Measurements from ENCODE around the gene WFDC1. TPM values are rescaled to one million over a fixed set of nuclear protein-coding genes. Genes with fewer than 3 reads are reported as not detected.

The WFDC1 gene
- total and polyA plus RNA-seq, 2 of the 4 experiments (the other 2 are of a cell fraction), result 4.7 to 6.8 TPM

GRCh38 chr16:84272740-84273320, 21.8 kb upstream of the WFDC1 start:
- no peaks in the 10 kb centered on the region; the same call in 1 of the 2 replicates for H3K9me3 ChIP-seq (ENCODE audit: control insufficient read depth, insufficient read depth, low read length)
- CTCF ChIA-PET, result no interaction called here
- no peak overlapping the region for H4K91ac ChIP-seq (ENCODE audit: insufficient read depth, low read depth, low read length)
- H2BK20ac ChIP-seq (ENCODE audit: low read depth, low read length), result no peak overlapping the region
- DNase-seq (no peak), ATAC-seq (ENCODE audit: low read depth) (no peak)
- intact Hi-C loops (cut with micrococcal nuclease), result loop anchor here (2.0 kb wide), 1 partner anchor 206 kb away; no protein-coding TSS in a partner anchor
- no peak overlapping the region for H3K4ac ChIP-seq (ENCODE audit: low read depth, low read length)
- TF ChIP-seq MXI1 (IDR thresholded peaks at IDR 0.05; ENCODE audit: borderline replicate concordance, low read depth, low read length) (no peak), POLR2A (IDR thresholded peaks at IDR 0.05; ENCODE audit: low read depth, low read length) (no peak), NFE2L2 (IDR thresholded peaks at IDR 0.05; ENCODE audit: low read depth, low read length) (no peak), MAZ (IDR thresholded peaks at IDR 0.05; ENCODE audit: borderline replicate concordance, low read depth, low read length) (no peak), BHLHE40 (IDR thresholded peaks at IDR 0.05; ENCODE audit: low read depth, low read length) (no peak), RCOR1 (IDR thresholded peaks at IDR 0.05; ENCODE audit: insufficient replicate concordance, low read length) (no peak), RAD21 (IDR thresholded peaks at IDR 0.05; ENCODE audit: low read length) (no peak)
- TF ChIP-seq, protein P1, sequence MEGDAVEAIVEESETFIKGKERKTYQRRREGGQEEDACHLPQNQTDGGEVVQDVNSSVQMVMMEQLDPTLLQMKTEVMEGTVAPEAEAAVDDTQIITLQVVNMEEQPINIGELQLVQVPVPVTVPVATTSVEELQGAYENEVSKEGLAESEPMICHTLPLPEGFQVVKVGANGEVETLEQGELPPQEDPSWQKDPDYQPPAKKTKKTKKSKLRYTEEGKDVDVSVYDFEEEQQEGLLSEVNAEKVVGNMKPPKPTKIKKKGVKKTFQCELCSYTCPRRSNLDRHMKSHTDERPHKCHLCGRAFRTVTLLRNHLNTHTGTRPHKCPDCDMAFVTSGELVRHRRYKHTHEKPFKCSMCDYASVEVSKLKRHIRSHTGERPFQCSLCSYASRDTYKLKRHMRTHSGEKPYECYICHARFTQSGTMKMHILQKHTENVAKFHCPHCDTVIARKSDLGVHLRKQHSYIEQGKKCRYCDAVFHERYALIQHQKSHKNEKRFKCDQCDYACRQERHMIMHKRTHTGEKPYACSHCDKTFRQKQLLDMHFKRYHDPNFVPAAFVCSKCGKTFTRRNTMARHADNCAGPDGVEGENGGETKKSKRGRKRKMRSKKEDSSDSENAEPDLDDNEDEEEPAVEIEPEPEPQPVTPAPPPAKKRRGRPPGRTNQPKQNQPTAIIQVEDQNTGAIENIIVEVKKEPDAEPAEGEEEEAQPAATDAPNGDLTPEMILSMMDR (conservative IDR thresholded peaks at IDR 0.05; ENCODE audit: low read depth, low read length), result no peak
- TF ChIP-seq, protein P2, sequence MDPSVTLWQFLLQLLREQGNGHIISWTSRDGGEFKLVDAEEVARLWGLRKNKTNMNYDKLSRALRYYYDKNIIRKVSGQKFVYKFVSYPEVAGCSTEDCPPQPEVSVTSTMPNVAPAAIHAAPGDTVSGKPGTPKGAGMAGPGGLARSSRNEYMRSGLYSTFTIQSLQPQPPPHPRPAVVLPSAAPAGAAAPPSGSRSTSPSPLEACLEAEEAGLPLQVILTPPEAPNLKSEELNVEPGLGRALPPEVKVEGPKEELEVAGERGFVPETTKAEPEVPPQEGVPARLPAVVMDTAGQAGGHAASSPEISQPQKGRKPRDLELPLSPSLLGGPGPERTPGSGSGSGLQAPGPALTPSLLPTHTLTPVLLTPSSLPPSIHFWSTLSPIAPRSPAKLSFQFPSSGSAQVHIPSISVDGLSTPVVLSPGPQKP (IDR thresholded peaks at IDR 0.05; ENCODE audit: borderline replicate concordance, low read depth, low read length), result no peak
- H3K79me1 ChIP-seq (ENCODE audit: low read depth in 1 of 2, low read length in 2 of 2), result no peaks in the 10 kb centered on the region
- H3K14ac ChIP-seq (replicated peaks; ENCODE audit: low read depth, low read length), result no peak overlapping the region
- in situ Hi-C loops (cut with MboI; ENCODE audit: low sequenced_read_pairs), result no loop called here
- H3K56ac ChIP-seq (ENCODE audit: extremely low read depth, insufficient read depth, low read length), result no peak overlapping the region
- no peak overlapping the region for H3K23ac ChIP-seq (ENCODE audit: low read depth, low read length)
- dilution Hi-C loops (cut with HindIII; ENCODE audit: low sequenced_read_pairs, unreplicated experiment), result no loop called here
- H4K20me1 ChIP-seq (ENCODE audit: insufficient read depth, low read length), result no peaks in the 10 kb centered on the region
- no peak overlapping the region for H2AK9ac ChIP-seq (replicated peaks; ENCODE audit: low read depth, low read length, poor library complexity)
- H4K8ac ChIP-seq (ENCODE audit: low read depth in 2 of 2, low read length in 2 of 2), result no peak overlapping the region
- no peak overlapping the region for H3K18ac ChIP-seq (ENCODE audit: low read depth, low read length)
- no peak overlapping the region for H2BK5ac ChIP-seq (ENCODE audit: low read depth, low read length, poor library complexity, severe bottlenecking)
- no peak overlapping the region for H2BK120ac ChIP-seq (ENCODE audit: low read depth, low read length)
- H3K27me3 ChIP-seq (ENCODE audit: control insufficient read depth, insufficient read depth, low read length), result peaks cover 47% of the 10 kb centered on the region
- H3K27ac ChIP-seq (ENCODE audit: insufficient read depth, low read length), result no peak overlapping the region
- no peaks in the 10 kb centered on the region for H3K9me1 ChIP-seq (ENCODE audit: insufficient read depth, low read length)
- POLR2A ChIA-PET (ENCODE audit: unreplicated experiment), result no interaction called here
- H3K36me3 ChIP-seq (ENCODE audit: control insufficient read depth, insufficient read depth, low read length), result no peaks in the 10 kb centered on the region
- H2AFZ ChIP-seq (replicated peaks; ENCODE audit: low read length, poor library complexity), result no peak overlapping the region
- BruUV-seq (replicated peaks), result no TSS peak
- no peak overlapping the region for H3K4me2 ChIP-seq (ENCODE audit: low read depth, low read length)
- H2BK15ac ChIP-seq (ENCODE audit: low read depth, low read length), result no peak overlapping the region
- WGBS, 2 experiments (ENCODE audit: extremely low coverage in 2 of 2, insufficient read length in 1 of 2), result 44 to 100% methylated on average over 1 of the region's 1 CpG
- no peak overlapping the region for H3K4me3 ChIP-seq (ENCODE audit: insufficient read depth, low read depth, low read length)
- no peaks in the 10 kb centered on the region for H3K4me1 ChIP-seq (ENCODE audit: control insufficient read depth, insufficient read depth, low read length)
- no peak overlapping the region for H3K9ac ChIP-seq (ENCODE audit: low read depth, low read length)
- H2AK5ac ChIP-seq (ENCODE audit: low read depth, low read length), result no peak overlapping the region
- H4K5ac ChIP-seq (ENCODE audit: low read depth, low read length), result no peak overlapping the region

Data from IMR-90 (cell line).